ENCODE measurements around the gene SCARF2.

The SCARF2 gene

GRCh38 chr22:20435436-20436306 lies 2.0 kb downstream of the SCARF2 start:
- H3K27ac ChIP-seq (replicated peaks): no peak overlapping the region
- no peak for DNase-seq (ENCODE audit: low read depth in 1 of 2, low spot score in 1 of 2)
- TF ChIP-seq GABPA (IDR thresholded peaks at IDR 0.05; ENCODE audit: low read depth) (no peak), CTCF (IDR thresholded peaks at IDR 0.05; ENCODE audit: insufficient read depth, low read length) (no peak), SPI1 (IDR thresholded peaks at IDR 0.05; ENCODE audit: borderline replicate concordance, low read depth) (no peak), REST (IDR thresholded peaks at IDR 0.05; ENCODE audit: insufficient replicate concordance, low read depth) (no peak), POLR2AphosphoS5 (IDR thresholded peaks at IDR 0.05; ENCODE audit: low read depth) (no peak)
- H3K27me3 ChIP-seq (ENCODE audit: insufficient read depth, poor library complexity, severe bottlenecking): peaks cover 71% of the 10 kb centered on the region
- no peak overlapping the region for H3K4me3 ChIP-seq (replicated peaks; ENCODE audit: insufficient read depth, low read length)

GRCh38 chr22:20434773-20435172 lies 2.9 kb downstream of the SCARF2 start:
- Histone ChIP-seq H3K27ac (replicated peaks) (no peak overlapping the region), H3K27me3 (ENCODE audit: insufficient read depth, poor library complexity, severe bottlenecking) (peaks cover 80% of the 10 kb centered on the region), H3K4me3 (replicated peaks; ENCODE audit: insufficient read depth, low read length) (no peak overlapping the region)
- DNase-seq (ENCODE audit: low read depth in 1 of 2, low spot score in 1 of 2): no peak
- TF ChIP-seq REST (IDR thresholded peaks at IDR 0.05; ENCODE audit: insufficient replicate concordance, low read depth) (no peak), POLR2AphosphoS5 (IDR thresholded peaks at IDR 0.05; ENCODE audit: low read depth) (no peak), GABPA (IDR thresholded peaks at IDR 0.05; ENCODE audit: low read depth) (no peak)

- TF ChIP-seq GABPA (IDR thresholded peaks at IDR 0.05; ENCODE audit: low read depth) (no peak), REST (IDR thresholded peaks at IDR 0.05; ENCODE audit: insufficient replicate concordance, low read depth) (no peak), POLR2AphosphoS5 (IDR thresholded peaks at IDR 0.05; ENCODE audit: low read depth) (no peak), SPI1 (IDR thresholded peaks at IDR 0.05; ENCODE audit: borderline replicate concordance, low read depth) (no peak), CTCF (IDR thresholded peaks at IDR 0.05; ENCODE audit: insufficient read depth, low read length) (no peak)
- no peak overlapping the region for H3K27ac ChIP-seq (replicated peaks)
- no peak for DNase-seq (ENCODE audit: low read depth in 1 of 2, low spot score in 1 of 2)
- no peak overlapping the region for H3K4me3 ChIP-seq (replicated peaks; ENCODE audit: insufficient read depth, low read length)
- H3K27me3 ChIP-seq (ENCODE audit: insufficient read depth, poor library complexity, severe bottlenecking): peaks cover 80% of the 10 kb centered on the region
Measured at GRCh38 chr22:20434264-20434751, 3.3 kb downstream of the SCARF2 start.
